Pancreas (tissue), 10 donors: ENCODE data around the gene ATP8B4. TPM values are rescaled to one million over a fixed set of nuclear protein-coding genes. Genes with fewer than 3 reads are reported as not detected.

Source experiments
- ATAC-seq, 4 donors: fragments of 200-7000 bp; cut with Tn5 transposase; one replicate each; pipeline versions ENCODE4 v1.8.0 to v1.9.1; 2020; ENCODE audit warnings: mild to moderate bottlenecking in 4 of 4, moderate library complexity in 4 of 4
- DNase-seq, 6 donors: peaks; one replicate each; pipeline ENCODE4 v3.0.0-alpha.2; 2020
- FAIRE-seq: peaks from 2 replicates; lab custom pipeline; 2012; peaks lifted over from hg19 to GRCh38; lab: Jason Lieb, UNC
- H3K27ac ChIP-seq, 4 donors: fragments of 200-600 bp; sonication (generic); 1 replicate in 3 of 4; 2 replicates in 1 of 4; pipeline versions ENCODE4 v1.5.0 to v1.8.0; 2020
- H3K27me3 ChIP-seq, 4 donors: fragments of 200-600 bp; one replicate each; pipeline ENCODE4 v1.8.0; 2021
- H3K36me3 ChIP-seq, 3 donors: fragments of 200-600 bp; sonication (generic) in 1 of 3; one replicate each; pipeline versions ENCODE4 v1.5.0 to v1.8.0; 2020 to 2021
- H3K4me1 ChIP-seq, 3 donors: fragments of 200-600 bp; one replicate each; pipeline ENCODE4 v1.8.0; 2021
- H3K4me3 ChIP-seq, 4 donors: fragments of 200-600 bp; sonication (generic) in 2 of 4; one replicate each; pipeline versions ENCODE4 v1.5.0 to v1.8.0; 2020 to 2021
- H3K9me3 ChIP-seq, 4 donors: fragments of 200-600 bp; one replicate each; pipeline ENCODE4 v1.8.0; 2021
- CTCF ChIP-seq, 4 donors: fragments of 200-600 bp; sonication (generic) in 3 of 4; IDR thresholded peaks; one replicate each; pipeline versions ENCODE4 v1.5.0 to v1.8.0; 2021; ENCODE audit warnings: antibody characterized with exemption in 4 of 4
- WGBS, 2 donors: extraction: QIAGEN DNeasy Blood & Tissue Kit; methylation state at CpG; one replicate each; pipeline ENCODE4 v1.1.7; 2013; 5-methylcytosine and 5-hydroxymethylcytosine counted together
- intact Hi-C, 3 donors: fragments of 100-400 bp; cut with DNase I; formaldehyde crosslinking; loops; one replicate each; pipeline versions ENCODE4 v1.11.1 to v1.14.2; 2022
- polyA plus RNA-seq, 2 donors: library from polyadenylated mRNA; stranded (reverse); fragments of 200-250 nt; gene quantifications; one replicate each; pipeline ENCODE4 v1.2.3, GENCODE V29; 2013
- total RNA-seq, 6 donors: library from RNA; stranded (reverse); fragmentation: NEBNext Ultra II Directional in 4 of 6; extraction: Animal tissue kit (Norgen Biotek cat#: 25700) in 4 of 6; gene quantifications; one replicate each; pipeline versions ENCODE4 v1.2.1 to v1.2.4, GENCODE V29; 2021 to 2023
- donor health status: healthy with polysubstance abuse.
- donor health status: DM: no; HTN: no; CAD: no; lungs with moderate emphysema.
- donor health status: DM: no; HTN: no; CAD: no.
- donor health status: control.
- donor health status: control.
- donor health status: Bipolar disorder and iron deficiency.
- donor health status: DM: yes; HTN: yes; CAD: no.
- donor health status: DM: no; HTN: no; CAD: no.
- donor health status: DM: no; HTN: no; CAD: no.
- donor health status: DM: yes; HTN: yes; CAD: no.

Gene ATP8B4
- total and polyA plus RNA-seq, 8 donors: 0.55 to 5.3 (median 0.97) TPM

GRCh38 chr15:50131617-50132016 is 12.6 kb upstream of the ATP8B4 start:
- peak; percentile 74 for FAIRE-seq
- ATAC-seq: no peak
- Histone ChIP-seq H3K4me1 (no peaks in the 10 kb centered on the region), H3K9me3 (no peaks in the 10 kb centered on the region), H3K27ac (no peak overlapping the region), H3K27me3 (no peaks in the 10 kb centered on the region), H3K4me3 (no peak overlapping the region), H3K36me3 (no peaks in the 10 kb centered on the region)
- WGBS, 2 donors: 96 to 97% methylated on average over 1 of the region's 1 CpG
- no peak for DNase-seq
- intact Hi-C loops: no loop called here
- TF ChIP-seq CTCF (IDR thresholded peaks at IDR 0.05): no peak

- no peak overlapping the region for H3K27ac ChIP-seq
- no peaks in the 10 kb centered on the region for H3K4me1 ChIP-seq
- ATAC-seq (peak in 2 of 4 donors; percentile 50 to 53), FAIRE-seq (no peak), DNase-seq (peak in 1 of 6 donors; percentile 55)
- H3K4me3 ChIP-seq: no peak overlapping the region
- H3K36me3 ChIP-seq: no peaks in the 10 kb centered on the region
- no peak for TF ChIP-seq CTCF (IDR thresholded peaks at IDR 0.05)
- H3K27me3 ChIP-seq: no peaks in the 10 kb centered on the region
- intact Hi-C loops: no loop called here
- H3K9me3 ChIP-seq: no peaks in the 10 kb centered on the region
Measured at GRCh38 chr15:50128266-50128665, 9.2 kb upstream of the ATP8B4 start.

- intact Hi-C loops: no loop called here
- Histone ChIP-seq H3K4me1 (no peaks in the 10 kb centered on the region), H3K27ac (no peak overlapping the region), H3K4me3 (no peak overlapping the region), H3K9me3 (no peaks in the 10 kb centered on the region), H3K27me3 (no peaks in the 10 kb centered on the region), H3K36me3 (no peaks in the 10 kb centered on the region)
- DNase-seq (no peak), ATAC-seq (no peak), FAIRE-seq (no peak)
- TF ChIP-seq CTCF (IDR thresholded peaks at IDR 0.05): no peak
- 82 to 83% methylated on average over 4 of the region's 4 CpGs for WGBS, 2 donors
Measured at GRCh38 chr15:50127255-50127777, 8.3 kb upstream of the ATP8B4 start.

- no peak for FAIRE-seq
- no peak for DNase-seq
- Histone ChIP-seq H3K4me1 (no peaks in the 10 kb centered on the region), H3K27ac (no peak overlapping the region), H3K4me3 (no peak overlapping the region), H3K27me3 (no peaks in the 10 kb centered on the region), H3K36me3 (no peaks in the 10 kb centered on the region), H3K9me3 (no peaks in the 10 kb centered on the region)
- intact Hi-C loops: no loop called here
- WGBS, 2 donors: 73% methylated on average over 4 of the region's 4 CpGs
- TF ChIP-seq CTCF (IDR thresholded peaks at IDR 0.05): no peak
- no peak for ATAC-seq
Measured at GRCh38 chr15:50126072-50126471, 7.0 kb upstream of the ATP8B4 start.

GRCh38 chr15:50124631-50125030 is 5.6 kb upstream of the ATP8B4 start:
- Histone ChIP-seq H3K36me3 (no peaks in the 10 kb centered on the region), H3K27me3 (no peaks in the 10 kb centered on the region), H3K27ac (no peak overlapping the region), H3K9me3 (no peaks in the 10 kb centered on the region), H3K4me1 (no peaks in the 10 kb centered on the region), H3K4me3 (no peak overlapping the region)
- no peak for FAIRE-seq
- no peak for ATAC-seq
- no peak for DNase-seq
- TF ChIP-seq CTCF (IDR thresholded peaks at IDR 0.05): no peak
- intact Hi-C loops: no loop called here
